ENCODE results near the gene MYL4. TPM values are rescaled to one million over a fixed set of nuclear protein-coding genes. Genes with fewer than 3 reads are reported as not detected.

MYL4 gene
- total and polyA plus RNA-seq, 2 of the 8 experiments (the other 6 are each of a cell fraction or from before 2014, with no cell fraction given) = 0.12 TPM; not detected in 1

- TF ChIP-seq CHD7 (IDR thresholded peaks at IDR 0.05; ENCODE audit: insufficient replicate concordance, low read length) (no peak), MAX (IDR thresholded peaks at IDR 0.05) (no peak), EZH2 (IDR thresholded peaks at IDR 0.05; ENCODE audit: low read depth, low read length, severe bottlenecking) (no peak), RXRA (IDR thresholded peaks at IDR 0.05; ENCODE audit: insufficient read depth, low read depth, low read length) (no peak), POU5F1 (IDR thresholded peaks at IDR 0.05; ENCODE audit: low read depth, low read length) (no peak)
These were observed 31.9 kb upstream of the MYL4 start (continued) for GRCh38 chr17:47177261-47177660.
